Stimulated activated CD8-positive, alpha-beta memory T cell treated with anti-CD3 and anti-CD28 coated beads, Interleukin-15, amount 100 ng/mL, for 48 hours (primary cell): ENCODE results near the gene HID1.
A peak's percentile ranks its signal among the peaks of the same experiment; 100 is the strongest.

Experiments used
- DNase-seq, 2 donors: peaks; one replicate each; pipeline ENCODE4 v3.0.0-alpha.2; 2020; ENCODE audit warnings: low read depth in 2 of 2

Gene HID1

GRCh38 chr17:74947041-74947754 lies 25.4 kb downstream of the HID1 start:
- no peak for DNase-seq

GRCh38 chr17:74946641-74947040 lies 25.9 kb downstream of the HID1 start:
- DNase-seq: no peak

GRCh38 chr17:74945543-74945942 lies 27.0 kb downstream of the HID1 start:
- no peak for DNase-seq

- DNase-seq: no peak
Measured at GRCh38 chr17:74943808-74944522, 28.6 kb downstream of the HID1 start.

GRCh38 chr17:74941128-74941725 lies 31.3 kb downstream of the HID1 start:
- no peak for DNase-seq

- no peak for DNase-seq
Measured at GRCh38 chr17:74939534-74939933, 33.0 kb downstream of the HID1 start.

GRCh38 chr17:74938194-74938950 lies 34.2 kb downstream of the HID1 start:
- DNase-seq: no peak

GRCh38 chr17:74937064-74938051 lies 35.2 kb downstream of the HID1 start:
- no peak for DNase-seq

- DNase-seq: no peak
Measured at GRCh38 chr17:74936470-74936799, 36.1 kb downstream of the HID1 start.

- DNase-seq: no peak
Measured at GRCh38 chr17:74935585-74936469, 36.7 kb downstream of the HID1 start, which contains the start of gene OTOP3. Gene OTOP3 (plus strand): TSS chr17:74935898. CDS start chr17:74935922, 24 bp downstream.

- no peak for DNase-seq
Measured at GRCh38 chr17:74935048-74935447, 37.5 kb downstream of the HID1 start.

- DNase-seq: no peak
Measured at GRCh38 chr17:74930535-74931036, 42.0 kb downstream of the HID1 start.

GRCh38 chr17:74928786-74929185 lies 43.8 kb downstream of the HID1 start:
- DNase-seq: no peak

GRCh38 chr17:74925242-74925641 lies 47.3 kb downstream of the HID1 start:
- no peak for DNase-seq

- no peak for DNase-seq
Measured at GRCh38 chr17:74924250-74924948, 48.2 kb downstream of the HID1 start, which contains the start of gene OTOP2. Gene OTOP2 (plus strand): TSS chr17:74924273. CDS start chr17:74924633, 360 bp downstream.

GRCh38 chr17:74923538-74924249 lies 48.9 kb downstream of the HID1 start:
- DNase-seq: peak; percentile 45 to 54

GRCh38 chr17:74922694-74923537 lies 49.6 kb downstream of the HID1 start, which contains the start of gene USH1G:
Gene USH1G (minus strand): TSS chr17:74923255. CDS start chr17:74923073, 182 bp downstream.
- no peak for DNase-seq
